NCI-H2171 (cell line): ENCODE measurements around the gene CC2D1A.

Experiments
- DNase-seq: peaks from one replicate; lab custom pipeline; 2025; lab: John Stamatoyannopoulos, UW

Gene CC2D1A

DNA sequence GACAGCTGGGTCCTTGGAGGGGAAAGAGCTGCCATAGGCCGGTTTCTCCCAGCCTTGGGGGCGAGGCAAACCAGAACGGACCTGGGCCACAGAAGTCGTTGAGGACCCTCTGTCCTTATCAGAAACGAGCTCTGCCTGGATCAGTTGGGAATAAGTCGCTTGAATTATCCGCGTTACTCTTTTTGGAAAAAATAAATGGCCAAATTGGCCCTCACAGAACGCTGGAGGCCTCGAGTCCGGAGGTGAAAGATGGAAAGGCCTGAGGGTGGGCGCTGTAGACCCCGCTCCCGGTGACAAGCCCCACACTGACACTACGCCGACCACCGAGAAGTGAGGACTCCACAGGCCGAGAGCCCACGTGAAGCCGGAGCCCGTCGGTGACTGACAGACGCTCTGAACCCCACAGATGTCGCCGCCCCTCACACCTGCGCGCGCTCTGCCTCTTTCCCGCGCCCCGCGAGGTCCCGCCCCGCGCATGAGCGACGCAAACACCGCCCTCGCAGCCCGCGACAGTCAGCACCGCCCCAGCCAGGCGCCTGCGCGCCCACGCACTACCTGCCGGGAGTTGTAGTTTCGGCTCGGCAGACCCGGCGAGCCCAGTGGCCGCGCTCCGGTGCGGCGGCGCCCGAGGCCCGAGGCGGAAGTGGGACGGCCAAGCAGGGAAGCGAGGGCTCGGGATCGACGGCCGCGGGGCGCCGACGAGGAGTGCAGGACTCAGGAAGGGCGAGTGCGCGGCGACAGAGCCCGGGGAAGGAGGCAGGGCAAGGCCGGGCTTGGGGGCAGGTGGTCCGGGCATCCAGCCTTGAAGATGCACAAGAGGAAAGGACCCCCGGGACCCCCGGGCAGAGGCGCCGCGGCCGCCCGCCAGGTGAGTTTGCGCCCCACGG lies at the start of gene CC2D1A, which contains the start of gene BRME1:
TSS of gene CC2D1A (plus strand) at position 568 of the 887 bp plus-strand sequence. CDS start at position 809, 241 bp downstream.
TSS of gene BRME1 (minus strand) at position 484 of the 887 bp plus-strand sequence. CDS start 1,225 bp downstream, outside the sequence.
- peak; percentile 94 for DNase-seq

DNA sequence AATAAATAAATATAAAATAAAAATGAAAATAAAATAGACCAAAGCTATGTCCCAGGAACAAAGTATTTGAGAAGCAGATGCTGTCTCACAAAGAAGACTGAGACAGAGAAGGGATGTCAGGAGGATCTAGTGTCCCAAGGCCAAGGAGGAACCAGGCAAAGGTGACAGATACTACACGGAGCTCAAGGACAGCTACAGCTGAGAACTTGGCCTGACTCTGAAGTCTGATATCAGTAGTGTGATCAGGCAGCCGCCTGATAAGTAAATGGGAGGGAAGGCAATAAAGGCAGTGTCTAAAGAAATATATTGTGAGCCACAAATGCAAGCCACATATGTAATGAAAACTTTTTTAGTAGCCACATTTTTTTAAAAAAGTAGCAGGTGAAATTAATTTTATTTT lies 49.5 kb upstream of the CC2D1A start:
- no peak for DNase-seq

DNA sequence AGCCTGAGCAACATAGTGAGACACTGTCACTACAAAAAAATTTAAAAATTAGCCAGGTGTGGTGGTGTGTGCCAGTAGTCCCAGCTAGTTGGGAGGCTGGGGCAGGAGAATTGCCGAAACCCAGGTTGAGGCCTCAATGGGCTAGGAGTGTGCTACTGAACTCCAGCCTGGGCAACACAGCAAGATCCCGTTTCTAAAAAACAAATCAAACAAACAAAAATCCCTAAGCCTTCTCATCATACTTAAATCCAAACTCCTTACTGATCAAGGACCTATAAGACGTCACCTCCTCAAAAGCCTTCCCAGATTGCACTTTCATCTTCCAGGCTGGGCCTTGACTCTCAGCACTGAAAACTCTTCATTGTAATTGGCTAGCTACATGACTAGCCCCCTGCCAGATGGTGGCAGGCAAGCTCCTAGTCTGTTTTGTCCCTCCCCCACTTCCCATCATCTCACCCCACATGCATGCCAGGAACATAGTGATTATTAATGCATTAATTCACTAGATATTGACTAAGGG lies 46.6 kb upstream of the CC2D1A start:
- no peak for DNase-seq

DNA sequence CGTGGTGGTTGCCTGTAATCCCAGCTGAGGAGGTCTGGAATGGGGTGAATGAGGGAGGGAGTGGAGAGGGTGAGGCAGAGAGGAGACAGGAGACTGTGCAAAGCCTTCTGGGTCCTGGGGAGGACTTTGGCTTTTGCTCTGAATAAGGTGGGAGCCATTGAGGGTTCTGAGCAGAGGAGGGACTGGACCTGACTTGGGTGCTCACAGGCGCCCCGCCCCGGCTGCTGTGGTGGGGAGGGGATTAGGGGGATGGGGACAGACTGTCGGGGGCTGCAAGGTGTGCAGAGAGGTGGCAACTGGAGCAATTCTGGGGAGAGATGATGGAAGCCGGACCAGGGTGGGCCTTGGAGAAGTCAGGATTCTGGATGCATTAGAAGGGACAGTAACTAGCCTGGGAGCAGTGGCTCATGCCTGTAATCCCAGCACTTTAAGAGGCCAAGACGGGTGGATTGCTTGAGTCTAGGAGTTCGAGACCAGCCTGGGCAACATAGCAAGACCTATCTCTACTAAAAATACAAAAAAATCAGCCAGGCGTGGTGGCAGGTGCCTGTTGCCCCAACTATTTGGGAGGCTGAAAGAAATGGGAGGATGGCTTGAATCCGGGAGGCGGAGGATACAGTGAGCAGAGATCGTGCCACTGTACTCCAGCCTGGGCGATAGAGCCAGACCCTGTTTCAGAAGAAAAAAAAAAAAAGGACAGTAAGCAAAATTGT lies 45.2 kb upstream of the CC2D1A start:
- DNase-seq = no peak

DNA sequence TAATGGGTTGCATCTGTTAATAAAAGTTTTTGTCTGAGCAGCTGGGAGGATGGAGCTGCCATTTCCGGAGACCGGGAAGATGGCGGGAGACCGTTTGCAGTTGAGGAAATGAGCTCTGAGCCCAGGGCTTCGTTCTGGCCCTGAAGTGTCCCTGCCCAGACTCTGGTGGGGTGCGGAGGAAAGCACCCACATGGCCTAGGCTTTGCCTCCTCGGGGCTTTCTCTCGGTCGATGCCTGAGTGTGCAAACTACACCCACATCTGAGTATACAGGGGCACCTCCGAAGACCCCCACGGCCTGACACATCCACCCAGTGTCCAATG lies 44.6 kb upstream of the CC2D1A start:
- no peak for DNase-seq

DNA sequence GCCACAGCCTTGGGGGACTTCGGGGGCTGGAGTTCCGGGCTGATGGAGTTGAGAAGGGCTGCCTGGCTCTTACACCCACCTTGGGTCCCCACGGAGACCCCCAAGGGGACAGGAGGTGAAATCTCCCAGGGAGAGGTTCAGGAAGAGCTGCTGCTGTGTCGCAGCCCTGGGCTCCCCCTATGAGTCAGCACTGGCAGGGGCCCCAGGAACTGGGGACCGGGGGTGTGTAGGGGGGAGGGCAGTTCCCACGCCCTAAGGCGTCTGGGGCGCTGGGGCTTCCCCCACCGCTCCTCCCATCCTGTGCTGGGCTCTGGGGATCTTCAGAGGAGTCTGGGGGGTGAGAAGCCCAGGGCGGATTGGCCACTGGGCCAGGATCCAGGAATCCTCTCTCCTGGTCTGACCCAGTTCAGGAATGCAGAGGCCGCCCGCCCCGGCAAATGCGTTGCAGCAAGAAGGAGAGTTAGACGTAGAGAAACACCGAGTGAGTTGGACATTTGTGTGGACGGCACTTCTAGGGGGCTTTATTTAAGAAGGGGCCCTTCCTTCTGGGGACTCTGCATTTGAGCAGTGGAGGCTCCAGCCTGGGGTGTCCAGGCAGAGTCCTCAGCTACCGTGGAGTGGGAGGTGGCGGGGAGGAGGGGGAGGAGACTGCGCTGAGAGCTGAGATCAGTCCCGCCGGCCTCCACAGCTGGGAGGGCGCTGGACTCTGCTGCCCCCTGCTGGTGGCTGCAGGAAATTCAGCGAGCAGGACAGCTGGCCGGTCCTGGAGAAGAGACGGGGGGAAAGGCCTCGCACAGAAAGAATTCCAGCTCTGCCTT lies 44.1 kb upstream of the CC2D1A start:
- DNase-seq = no peak

DNA sequence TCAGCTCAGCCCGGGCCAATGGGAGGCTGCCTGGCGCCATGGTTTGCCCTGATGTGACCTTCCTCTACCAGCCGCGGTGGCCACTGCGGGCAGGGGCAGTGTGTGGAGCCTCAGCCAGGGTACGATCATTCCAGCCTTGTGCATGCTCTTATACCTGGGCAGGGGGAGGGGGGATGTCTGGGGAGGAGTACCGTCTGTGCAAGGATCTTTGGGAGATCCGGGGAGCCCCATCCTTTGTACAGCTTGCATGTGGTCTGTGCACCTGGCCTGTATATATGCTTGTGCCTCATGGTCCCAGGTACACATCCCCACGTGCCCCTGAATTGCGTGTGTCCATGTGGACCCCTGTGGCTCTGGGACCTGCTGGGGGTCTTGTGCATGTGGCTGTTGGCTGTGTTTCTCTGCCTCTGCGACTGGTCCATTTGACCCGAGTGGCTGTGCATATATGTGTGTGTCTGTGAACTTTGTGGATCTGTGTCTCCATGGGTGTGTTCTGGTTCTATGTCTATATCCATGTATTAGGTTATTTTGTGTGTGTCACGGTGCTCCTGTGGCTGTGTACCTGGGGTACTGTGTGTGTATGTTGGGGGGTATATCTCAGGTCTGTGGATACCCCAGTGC lies 41.8 kb upstream of the CC2D1A start:
- peak; percentile 45 for DNase-seq

DNA sequence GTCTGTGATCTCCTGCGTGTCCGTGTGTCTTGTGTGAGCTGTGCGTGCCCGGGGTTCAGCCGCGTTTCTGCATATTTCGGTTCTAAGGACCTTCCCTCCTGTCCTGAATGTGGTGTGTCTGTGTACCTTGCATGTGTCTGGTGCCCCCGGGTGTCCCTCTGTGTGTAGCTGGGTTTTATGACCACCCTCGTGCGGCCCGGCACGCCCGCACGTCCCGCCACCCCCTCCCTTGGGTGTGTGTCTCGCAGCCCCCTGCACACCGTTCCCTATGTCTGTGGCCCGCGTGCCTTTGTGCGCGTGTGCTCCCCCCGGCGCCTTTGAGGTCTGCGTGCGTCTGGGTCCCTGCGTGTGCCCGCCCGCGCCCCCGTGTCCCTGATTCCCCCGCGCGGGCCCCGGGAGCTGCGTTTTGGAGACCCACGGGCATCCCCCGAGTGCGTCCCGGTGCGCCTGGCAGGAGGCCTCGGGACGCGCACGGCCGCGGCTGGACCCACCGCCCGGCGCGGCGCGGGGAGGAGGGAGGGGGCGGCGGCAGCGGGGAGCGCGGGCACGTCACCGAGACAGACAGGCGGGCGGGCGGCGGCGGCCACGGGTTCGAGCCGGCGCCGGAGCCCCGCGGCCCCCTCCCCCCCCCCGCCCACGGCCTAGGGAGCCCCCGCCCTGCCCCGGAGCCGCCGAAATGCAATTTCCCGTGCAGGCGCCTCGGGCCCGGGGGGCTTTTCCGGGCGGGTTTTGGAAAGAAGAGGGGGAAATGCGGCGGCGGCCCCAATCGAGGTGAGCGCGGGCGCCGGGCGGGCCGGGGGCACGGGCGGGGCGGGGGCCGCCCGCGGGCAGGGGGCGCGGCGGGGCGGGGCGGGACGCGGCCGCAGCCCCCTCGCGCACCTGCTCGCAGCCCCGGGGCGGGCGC lies 41.1 kb upstream of the CC2D1A start:
- DNase-seq = peak; percentile 44

DNA sequence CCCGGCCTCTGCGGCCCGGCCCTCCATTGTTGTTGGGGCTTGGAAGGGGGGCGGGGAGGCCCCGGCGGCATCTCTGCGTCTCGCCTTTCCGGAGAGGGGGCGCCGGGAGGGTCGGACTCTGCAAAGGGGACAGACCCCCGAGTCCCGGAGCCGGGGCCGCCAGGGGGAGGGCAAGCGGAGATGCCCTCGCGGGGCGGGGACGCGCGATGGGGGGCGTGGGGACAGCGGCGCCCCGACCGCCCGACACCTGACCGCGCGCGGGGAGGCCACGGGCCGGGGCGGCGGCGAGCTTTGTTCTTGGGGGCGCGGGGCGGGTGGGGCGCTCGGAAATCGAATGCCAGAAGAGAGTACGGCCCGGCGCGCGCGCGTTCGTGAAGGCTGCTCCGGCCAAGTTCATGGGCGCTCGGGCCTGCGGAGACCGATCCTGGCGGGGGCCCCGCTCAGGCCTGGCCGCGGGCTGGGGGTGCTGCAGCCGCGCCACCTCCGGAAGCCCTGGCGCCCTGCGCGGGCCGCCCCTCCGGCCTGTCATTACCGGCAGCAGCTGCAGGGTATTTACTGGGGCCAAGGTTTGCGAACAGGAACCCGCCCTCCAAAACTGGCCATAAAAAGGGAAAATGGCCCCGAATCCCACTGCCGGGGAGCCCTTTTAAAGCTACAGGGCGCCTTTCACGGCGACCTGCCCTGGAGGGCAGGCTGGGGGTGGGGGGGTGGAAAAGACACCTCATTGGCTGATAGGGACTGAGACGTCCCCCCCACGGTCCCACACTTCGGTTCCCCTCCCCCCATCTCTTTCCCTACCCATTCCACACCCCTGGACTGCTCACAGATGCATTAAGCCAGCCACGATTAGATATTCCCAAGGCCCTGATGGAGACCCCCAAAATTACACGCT lies 40.2 kb upstream of the CC2D1A start:
- no peak for DNase-seq

DNA sequence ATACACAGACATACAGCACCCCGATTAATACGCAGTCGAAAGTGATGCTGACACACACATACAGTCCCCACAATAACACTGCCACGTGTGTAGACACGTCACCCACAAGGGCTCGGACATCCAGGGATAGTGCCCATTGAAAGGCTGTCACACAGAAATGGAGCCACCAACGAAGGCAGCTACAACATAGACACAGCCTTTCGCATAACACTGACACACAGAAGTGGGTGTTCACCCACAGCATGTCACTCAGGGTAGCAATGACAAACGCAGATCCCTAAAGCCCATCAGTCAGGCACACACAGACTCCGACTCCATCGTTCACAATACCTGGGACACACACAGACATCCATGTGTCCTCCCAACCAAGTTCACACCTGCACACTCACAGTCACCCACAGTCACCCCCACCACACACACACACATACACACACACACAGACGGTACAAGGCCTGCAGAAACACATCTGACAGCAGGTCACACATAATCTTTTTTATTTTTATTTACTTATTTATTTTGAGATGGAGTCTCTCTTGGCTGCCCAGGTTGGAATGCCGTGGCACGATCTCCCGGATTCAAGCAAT lies 39.4 kb upstream of the CC2D1A start:
- DNase-seq = no peak

DNA sequence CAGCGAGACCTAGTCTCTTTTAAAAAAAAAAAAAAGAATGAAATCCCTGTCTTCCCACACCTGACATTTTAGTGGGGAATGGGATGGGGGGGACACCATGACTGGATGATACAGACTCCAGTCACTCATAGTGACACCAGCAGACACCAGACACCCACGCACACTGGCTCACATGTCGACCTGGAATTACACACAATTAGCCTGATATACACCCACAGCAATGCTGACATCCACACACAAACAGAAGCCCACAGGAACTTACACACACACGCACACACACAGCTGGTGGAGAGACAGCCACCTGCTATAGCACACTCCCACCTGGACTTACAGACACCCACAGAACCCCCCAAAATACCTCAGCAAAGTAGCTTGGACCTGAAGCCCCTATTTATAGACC lies 37.3 kb upstream of the CC2D1A start:
- no peak for DNase-seq

DNA sequence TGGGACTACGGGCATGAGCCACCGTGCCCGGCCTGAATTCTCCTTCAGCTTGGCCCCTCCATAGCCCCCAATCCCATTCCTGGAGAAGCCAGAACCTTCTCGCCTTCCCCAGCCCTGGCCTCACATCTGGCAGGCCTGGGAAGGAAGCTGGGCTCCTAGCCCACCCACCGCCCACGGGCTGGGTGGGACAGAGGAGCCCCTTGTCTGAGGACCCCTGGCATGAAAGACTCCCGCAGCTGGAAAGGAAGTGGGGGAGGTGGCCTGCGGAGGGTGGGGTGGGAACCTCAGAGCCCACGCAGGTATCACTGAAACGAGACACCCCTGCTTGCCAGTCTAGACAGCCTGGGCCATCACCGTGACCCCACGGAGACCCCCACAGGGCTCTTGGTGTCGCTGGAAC lies 36.7 kb upstream of the CC2D1A start:
- DNase-seq = no peak

DNA sequence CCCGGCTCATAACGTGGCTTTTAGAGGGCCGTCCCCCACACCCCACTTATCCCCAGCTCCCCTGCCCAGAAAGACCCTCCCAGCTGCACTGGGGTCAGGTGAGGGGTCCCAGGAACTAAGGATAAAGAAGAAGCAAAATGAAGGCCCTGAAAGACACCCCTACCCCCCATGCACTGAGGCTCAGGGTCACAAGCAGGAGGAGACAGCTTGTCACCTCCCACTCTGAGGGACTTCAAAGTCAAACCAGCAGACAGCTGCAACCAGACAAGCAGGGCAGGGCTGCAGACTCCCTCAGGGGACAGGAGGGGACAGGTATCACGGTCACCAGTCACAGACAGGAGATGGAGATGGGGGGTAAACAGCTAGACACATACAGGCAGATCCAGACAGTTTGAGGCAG lies 35.1 kb upstream of the CC2D1A start:
- DNase-seq = no peak

DNA sequence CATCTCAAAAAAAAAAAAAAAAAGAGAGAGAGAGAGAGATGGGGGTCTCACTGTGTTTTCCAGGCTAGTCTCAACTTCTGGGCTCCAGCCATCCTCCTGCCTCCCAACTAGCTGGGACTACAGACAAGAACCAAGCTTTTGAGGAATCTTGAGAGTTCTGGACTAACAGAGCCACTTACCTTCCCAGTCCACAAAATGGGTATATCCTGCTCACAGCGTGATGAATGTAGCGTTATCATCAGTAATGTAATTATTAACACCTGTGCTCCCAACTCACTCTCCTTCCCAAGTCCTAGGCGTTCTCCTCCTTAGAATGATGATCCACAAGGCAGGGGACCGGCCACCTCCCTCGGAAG lies 33.7 kb upstream of the CC2D1A start:
- no peak for DNase-seq

DNA sequence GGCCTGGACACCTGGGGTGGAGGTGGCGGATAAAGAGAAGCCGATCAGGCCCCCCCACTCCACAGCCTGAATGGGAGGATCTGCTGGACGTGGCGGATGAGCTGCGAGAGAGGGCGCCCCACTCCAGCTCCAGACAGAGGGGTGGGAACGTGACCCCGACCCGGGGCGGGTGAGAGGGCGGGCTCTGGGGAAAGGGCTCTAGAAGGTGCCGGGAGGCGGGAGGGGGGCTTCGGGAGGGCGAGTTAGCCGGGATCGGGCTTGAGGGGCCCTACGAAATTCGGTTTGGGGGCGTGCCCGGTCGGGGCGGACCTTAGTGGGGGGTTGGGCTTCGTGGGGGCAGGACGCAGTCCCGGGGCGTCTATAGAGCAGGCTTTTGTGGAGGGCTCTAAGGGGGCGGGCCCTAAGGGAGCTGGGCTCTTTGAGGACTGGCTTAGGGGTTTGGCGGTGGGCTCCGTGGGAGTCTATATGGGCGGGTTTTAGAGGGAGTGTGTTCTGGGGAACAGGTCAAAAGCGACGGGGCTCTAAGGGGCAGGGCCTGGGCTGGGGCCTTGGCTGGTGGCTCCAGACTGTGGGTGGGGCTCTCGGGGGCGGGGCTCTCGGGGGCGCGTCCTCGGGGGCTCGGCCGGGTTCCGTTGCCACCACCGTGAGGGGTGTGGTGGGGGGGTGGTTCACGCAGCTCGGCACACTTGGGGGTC lies 33.2 kb upstream of the CC2D1A start:
- no peak for DNase-seq

DNA sequence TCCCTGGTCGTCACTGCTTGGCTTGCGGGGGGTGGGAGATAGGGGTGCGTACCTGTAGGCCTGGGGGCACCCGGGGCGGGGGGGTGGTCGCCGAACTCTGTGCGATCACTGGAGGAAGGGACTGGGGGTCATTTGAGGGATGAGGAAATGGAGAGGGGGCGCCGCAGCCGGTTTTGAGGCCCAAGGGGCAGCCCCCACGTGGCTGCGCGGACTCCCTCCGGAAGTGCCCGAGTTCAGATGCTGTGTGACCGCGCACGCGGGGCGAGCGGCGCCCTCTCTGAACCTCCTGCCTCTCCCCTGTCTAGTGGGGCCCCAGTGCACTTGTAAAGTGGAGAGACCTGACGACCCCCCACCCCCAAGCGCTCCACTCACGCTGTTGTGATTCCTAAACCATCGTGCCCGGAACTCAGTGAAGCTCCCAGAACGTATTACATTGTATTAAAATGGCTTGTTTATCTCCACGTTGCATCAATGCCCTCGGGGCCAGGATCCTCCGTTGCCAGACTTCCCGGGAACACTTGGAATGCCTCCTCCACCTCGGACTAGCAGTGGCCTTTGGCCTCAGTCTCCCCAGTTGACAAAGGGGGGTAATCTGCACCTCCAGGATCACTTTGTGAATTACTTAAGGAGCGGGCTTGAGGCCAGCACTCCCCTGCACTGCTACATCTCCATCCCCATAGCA lies 32.0 kb upstream of the CC2D1A start:
- DNase-seq = no peak

DNA sequence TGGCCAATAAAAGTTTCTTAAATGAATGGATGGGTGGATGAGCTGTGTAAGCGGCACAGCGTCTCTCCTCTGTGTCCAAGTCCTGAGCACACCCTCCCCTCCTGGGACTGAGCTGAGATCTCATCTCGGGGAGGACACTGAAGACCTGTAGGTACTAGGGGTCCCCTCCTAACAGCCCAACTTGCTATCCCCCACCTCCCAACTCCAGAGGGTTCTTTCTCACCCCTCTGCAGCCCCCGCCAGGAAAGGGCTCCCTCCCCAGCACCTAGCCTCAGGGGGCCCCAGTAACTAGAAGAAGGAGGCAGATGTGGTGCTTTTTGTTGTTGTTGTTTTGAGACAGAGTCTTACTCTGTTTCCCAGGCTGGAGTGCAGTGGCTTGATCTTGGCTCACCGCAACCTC lies 30.2 kb upstream of the CC2D1A start:
- DNase-seq = no peak

DNA sequence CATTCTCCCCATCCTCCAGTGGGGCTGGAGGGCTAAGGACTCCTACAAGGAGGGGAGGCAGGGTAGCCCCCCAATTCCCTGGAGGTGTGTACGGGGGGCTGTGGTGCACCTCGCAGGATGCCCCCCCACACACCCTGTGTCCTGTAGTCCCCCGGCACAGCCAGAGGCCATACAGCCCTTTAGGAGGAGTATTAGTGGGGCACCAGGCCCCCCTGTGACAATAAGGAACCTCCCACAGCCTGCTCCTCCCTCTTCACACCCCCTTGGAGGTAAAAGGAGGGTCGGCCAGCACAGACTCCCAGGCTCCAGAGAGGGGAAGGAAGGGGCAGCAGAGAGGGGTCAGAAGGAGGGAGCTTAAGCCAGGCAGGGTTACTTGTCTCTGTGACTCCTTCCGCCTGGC lies 29.2 kb upstream of the CC2D1A start, which contains the start of gene NANOS3:
TSS of gene NANOS3 (plus strand) at position 301 of the 400 bp plus-strand sequence. CDS start 115 bp downstream, outside the sequence.
- no peak for DNase-seq
